ENCODE measurements around the gene ZRANB2.

- TF ChIP-seq CTCF (IDR thresholded peaks at IDR 0.05) (no peak), POLR2A (IDR thresholded peaks at IDR 0.05) (no peak)
Measured at GRCh38 chr1:71045463-71046028, 35.3 kb downstream of the ZRANB2 start.

Measured in right lobe of liver (tissue), 4 donors.